ENCODE results near the gene IL1RL1. TPM values are rescaled to one million over a fixed set of nuclear protein-coding genes. Genes with fewer than 3 reads are reported as not detected.

Gene IL1RL1
- total and polyA plus RNA-seq, 12 donors: 0.48 to 44.9 (median 1.3) TPM

- Histone ChIP-seq H3K4me3 (no peak overlapping the region), H3K9me3 (no peaks in the 10 kb centered on the region), H3K27ac (no peak overlapping the region), H3K4me1 (peaks cover 0 to 19% (median 0%) of the 10 kb centered on the region in 9 donors), H3K27me3 (peaks cover 0 to 85% (median 10%) of the 10 kb centered on the region in 7 donors), H3K36me3 (no peaks in the 10 kb centered on the region)
- no peak for TF ChIP-seq CTCF (IDR thresholded peaks at IDR 0.05)
- no peak for DNase-seq
- ATAC-seq: no peak
- intact Hi-C loops (cut with DNase I): loop anchor here in 2 of 10 donors (2.0 to 10.0 kb wide), 3 partner anchors 51 to 61 kb away; partner anchors contain the start of gene IL18R1 (in 1 of the 2)
- 87 to 90% methylated on average over 3 of the region's 3 CpGs for WGBS, 2 donors
These were observed 7.8 kb upstream of the IL1RL1 start for GRCh38 chr2:102303589-102303988.

- H3K27ac ChIP-seq: no peak overlapping the region
- H3K9me3 ChIP-seq: no peaks in the 10 kb centered on the region
- DNase-seq: no peak
- H3K36me3 ChIP-seq: no peaks in the 10 kb centered on the region
- peaks cover 0 to 85% (median 13%) of the 10 kb centered on the region in 7 donors for H3K27me3 ChIP-seq
- peaks cover 0 to 19% (median 0%) of the 10 kb centered on the region in 9 donors for H3K4me1 ChIP-seq
- WGBS, 2 donors: 69 to 72% methylated on average over 2 of the region's 2 CpGs
- no peak for ATAC-seq
- no peak overlapping the region for H3K4me3 ChIP-seq
- TF ChIP-seq CTCF (IDR thresholded peaks at IDR 0.05): no peak
- intact Hi-C loops (cut with DNase I): loop anchor here in 2 of 10 donors (5.0 to 10.0 kb wide), 2 partner anchors 52 to 61 kb away; no protein-coding TSS in a partner anchor
These were observed 7.1 kb upstream of the IL1RL1 start for GRCh38 chr2:102304268-102304667.

GRCh38 chr2:102304711-102305611, 6.4 kb upstream of the IL1RL1 start:
- no peak overlapping the region for H3K4me3 ChIP-seq
- H3K36me3 ChIP-seq: no peaks in the 10 kb centered on the region
- 53 to 56% methylated on average over 11 of the region's 11 CpGs for WGBS, 2 donors
- DNase-seq (no peak), ATAC-seq (peak in 2 of 8 donors; percentile 39 to 63)
- no peak for TF ChIP-seq CTCF (IDR thresholded peaks at IDR 0.05)
- no peaks in the 10 kb centered on the region for H3K9me3 ChIP-seq
- H3K4me1 ChIP-seq: peaks cover 0 to 19% (median 0%) of the 10 kb centered on the region in 9 donors
- intact Hi-C loops (cut with DNase I): loop anchor here in 2 of 10 donors (5.0 to 10.0 kb wide), 2 partner anchors 53 to 60 kb away; no protein-coding TSS in a partner anchor
- peak overlapping the region in 2 of 10 donors; percentile 8 to 31 for H3K27ac ChIP-seq
- peaks cover 0 to 86% (median 16%) of the 10 kb centered on the region in 7 donors for H3K27me3 ChIP-seq

- Histone ChIP-seq H3K36me3 (no peaks in the 10 kb centered on the region), H3K9me3 (no peaks in the 10 kb centered on the region), H3K4me3 (no peak overlapping the region), H3K27me3 (peaks cover 0 to 85% (median 16%) of the 10 kb centered on the region in 7 donors), H3K27ac (no peak overlapping the region), H3K4me1 (peaks cover 0 to 19% (median 0%) of the 10 kb centered on the region in 9 donors)
- ATAC-seq (no peak), DNase-seq (no peak)
- 83 to 87% methylated on average over 1 of the region's 1 CpG for WGBS, 2 donors
- TF ChIP-seq CTCF (IDR thresholded peaks at IDR 0.05): no peak
- intact Hi-C loops (cut with DNase I): loop anchor here in 1 of 10 donors (10.0 kb wide), 1 partner anchor 59 kb away; no protein-coding TSS in a partner anchor
These were observed 5.2 kb upstream of the IL1RL1 start for GRCh38 chr2:102306125-102306524.
